Measurements from ENCODE around the gene RABEP1.

DNA sequence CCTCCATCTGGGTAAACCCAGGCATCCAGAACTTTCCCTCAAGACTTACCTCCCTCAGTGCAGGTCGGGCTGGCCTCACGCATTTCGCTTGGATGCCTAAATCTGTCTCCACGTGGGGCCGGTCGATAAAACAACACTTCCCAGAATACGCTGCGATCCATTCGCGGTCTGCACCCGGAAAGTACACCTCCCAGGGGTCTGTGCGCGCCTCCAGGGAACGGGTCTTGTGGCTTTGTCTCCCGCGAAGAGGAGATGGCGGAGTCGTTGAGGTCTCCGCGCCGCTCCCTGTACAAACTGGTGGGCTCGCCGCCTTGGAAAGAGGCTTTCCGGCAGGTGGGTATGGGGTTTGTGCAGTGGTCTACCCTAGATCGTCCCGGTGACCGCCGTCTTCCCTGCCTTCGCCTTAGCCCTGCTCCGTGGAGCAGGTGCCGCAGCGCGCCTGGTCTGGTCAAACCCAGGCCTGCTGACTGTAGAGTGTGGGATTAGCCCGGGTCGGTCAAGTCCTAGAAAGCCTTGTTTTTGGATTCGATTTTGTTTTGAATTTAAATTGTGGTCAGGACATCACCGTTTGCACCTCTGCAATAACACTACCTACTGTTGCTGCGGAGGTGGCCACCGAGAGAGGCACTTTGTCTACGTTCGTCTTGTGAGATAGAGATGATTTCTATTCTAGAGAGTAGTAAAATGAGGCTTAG lies 138.0 kb downstream of the RABEP1 start, which contains the start of gene RPAIN:
- TF ChIP-seq EZH2 (IDR thresholded peaks at IDR 0.05; ENCODE audit: low read depth), result no peak
- TF ChIP-seq, protein P1, sequence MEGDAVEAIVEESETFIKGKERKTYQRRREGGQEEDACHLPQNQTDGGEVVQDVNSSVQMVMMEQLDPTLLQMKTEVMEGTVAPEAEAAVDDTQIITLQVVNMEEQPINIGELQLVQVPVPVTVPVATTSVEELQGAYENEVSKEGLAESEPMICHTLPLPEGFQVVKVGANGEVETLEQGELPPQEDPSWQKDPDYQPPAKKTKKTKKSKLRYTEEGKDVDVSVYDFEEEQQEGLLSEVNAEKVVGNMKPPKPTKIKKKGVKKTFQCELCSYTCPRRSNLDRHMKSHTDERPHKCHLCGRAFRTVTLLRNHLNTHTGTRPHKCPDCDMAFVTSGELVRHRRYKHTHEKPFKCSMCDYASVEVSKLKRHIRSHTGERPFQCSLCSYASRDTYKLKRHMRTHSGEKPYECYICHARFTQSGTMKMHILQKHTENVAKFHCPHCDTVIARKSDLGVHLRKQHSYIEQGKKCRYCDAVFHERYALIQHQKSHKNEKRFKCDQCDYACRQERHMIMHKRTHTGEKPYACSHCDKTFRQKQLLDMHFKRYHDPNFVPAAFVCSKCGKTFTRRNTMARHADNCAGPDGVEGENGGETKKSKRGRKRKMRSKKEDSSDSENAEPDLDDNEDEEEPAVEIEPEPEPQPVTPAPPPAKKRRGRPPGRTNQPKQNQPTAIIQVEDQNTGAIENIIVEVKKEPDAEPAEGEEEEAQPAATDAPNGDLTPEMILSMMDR (conservative IDR thresholded peaks at IDR 0.05), result no peak
